B cell (primary cell): ENCODE results near the gene BOLA2B. TPM values are rescaled to one million over a fixed set of nuclear protein-coding genes. Genes with fewer than 3 reads are reported as not detected.

ENCODE experiments used
- ATAC-seq: fragments of 200-7000 bp; cut with Tn5 transposase; one replicate; pipeline ENCODE4 v1.10.0; 2021; ENCODE audit warnings: low read depth, mild to moderate bottlenecking, moderate number of reproducible peaks, moderate library complexity
- CTCF ChIA-PET: fragments of 350-600 bp; sonication (Branson Sonifier 250); formaldehyde crosslinking; loops from one replicate; lab custom pipeline; 2021; ENCODE audit warnings: antibody characterized with exemption, inconsistent platforms; lab: Charles Lee
- POLR2A ChIA-PET: fragments of 350-600 bp; sonication (Branson Sonifier 250); formaldehyde crosslinking; loops from one replicate; lab custom pipeline; 2021; ENCODE audit warnings: antibody characterized with exemption; lab: Charles Lee
- DNase-seq: peaks from one replicate; pipeline ENCODE4 v3.0.0; 2013
- H2AFZ ChIP-seq: 2 replicates; pipeline ENCODE4 v1.6.1; 2012; ENCODE audit warnings: mild to moderate bottlenecking, low read depth, low read length; ENCODE audit not compliant: insufficient read depth, poor library complexity, severe bottlenecking
- H3K27ac ChIP-seq, 2 donors: 1 replicate in 1 of 2; 2 replicates in 1 of 2; pipeline ENCODE4 v1.5.1; 2012 to 2013; ENCODE audit warnings: low read length in 2 of 2, mild to moderate bottlenecking in 2 of 2, moderate library complexity in 1 of 2
- H3K27me3 ChIP-seq, 4 experiments: fragments of 200-600 bp in 1 of 4; sonication (generic) in 1 of 4; replicated peaks in 1 of 4; 1 replicate in 2 of 4; 2 replicates in 2 of 4; pipeline versions ENCODE4 v1.6.1 to v1.7.0; 2013 to 2016; ENCODE audit warnings: low read length in 3 of 4, mild to moderate bottlenecking in 2 of 4, mixed read lengths in 1 of 4, moderate library complexity in 1 of 4; ENCODE audit not compliant: insufficient read depth in 4 of 4, control insufficient read depth in 3 of 4; ENCODE audit errors: control extremely low read depth in 1 of 4
- H3K36me3 ChIP-seq, 2 experiments: replicated peaks in 1 of 2; 1 replicate in 1 of 2; 2 replicates in 1 of 2; pipeline versions ENCODE4 v1.6.1 to v1.7.1; 2013; ENCODE audit warnings: low read length in 1 of 2; ENCODE audit not compliant: insufficient read depth in 2 of 2, control insufficient read depth in 1 of 2; ENCODE audit errors: control extremely low read depth in 1 of 2, extremely low read depth in 1 of 2
- H3K4me1 ChIP-seq, 2 donors: fragments of 200-600 bp in 1 of 2; sonication (generic) in 1 of 2; 1 replicate in 1 of 2; 2 replicates in 1 of 2; pipeline versions ENCODE4 v1.5.1 to v1.6.1; 2013 to 2017; ENCODE audit warnings: low read length in 2 of 2; ENCODE audit not compliant: control insufficient read depth in 2 of 2, insufficient read depth in 2 of 2
- H3K4me2 ChIP-seq: replicated peaks from 2 replicates; pipeline ENCODE3; 2012; ENCODE audit warnings: mild to moderate bottlenecking, low read depth, low read length; ENCODE audit not compliant: poor library complexity, severe bottlenecking
- H3K4me3 ChIP-seq, 5 experiments: fragments of 200-600 bp in 1 of 5; sonication (generic) in 1 of 5; 1 replicate in 3 of 5; 2 replicates in 2 of 5; pipeline versions ENCODE4 v1.5.1 to v1.7.0; 2011 to 2016; ENCODE audit warnings: low read length in 4 of 5, mild to moderate bottlenecking in 4 of 5, low read depth in 2 of 5, control low read depth in 1 of 5, moderate library complexity in 1 of 5; ENCODE audit not compliant: insufficient read depth in 1 of 5; ENCODE audit errors: control extremely low read depth in 1 of 5, extremely low read depth in 1 of 5
- H3K79me2 ChIP-seq: fragments of 200-600 bp; sonication (generic); one replicate; pipeline ENCODE4 v1.6.0; 2016; ENCODE audit warnings: low read length; ENCODE audit not compliant: control insufficient read depth, insufficient read depth
- H3K9ac ChIP-seq: fragments of 200-600 bp; sonication (generic); 2 replicates; pipeline ENCODE4 v1.6.1; 2017; ENCODE audit warnings: mild to moderate bottlenecking, low read length, moderate library complexity
- H3K9me3 ChIP-seq, 3 donors: one replicate each; pipeline versions ENCODE4 v1.6.1 to v1.7.1; 2013; ENCODE audit warnings: low read length in 2 of 3; ENCODE audit not compliant: control insufficient read depth in 2 of 3, insufficient read depth in 1 of 3; ENCODE audit errors: control extremely low read depth in 1 of 3
- H4K20me1 ChIP-seq: 2 replicates; pipeline ENCODE4 v1.6.0; 2012; ENCODE audit warnings: mild to moderate bottlenecking, low read length; ENCODE audit not compliant: insufficient read depth, control insufficient read depth, poor library complexity, severe bottlenecking
- H3K27ac Mint-ChIP-seq: one replicate; pipeline ENCODE4 v1.8.0; 2021; ENCODE audit warnings: mixed read lengths
- H3K27me3 Mint-ChIP-seq: one replicate; pipeline ENCODE4 v1.8.0; 2021; ENCODE audit warnings: mixed read lengths
- H3K4me1 Mint-ChIP-seq: one replicate; pipeline ENCODE4 v1.8.0; 2021; ENCODE audit warnings: mixed read lengths
- H3K4me3 Mint-ChIP-seq: one replicate; pipeline ENCODE4 v1.8.0; 2021; ENCODE audit warnings: mixed read lengths
- H3K9me3 Mint-ChIP-seq: one replicate; pipeline ENCODE4 v1.8.0; 2022; ENCODE audit warnings: mixed read lengths; ENCODE audit not compliant: insufficient read depth
- CTCF ChIP-seq: fragments of 200-600 bp; IDR thresholded peaks from one replicate; pipeline ENCODE4 v1.8.0; 2022; ENCODE audit warnings: antibody characterized with exemption, mild to moderate bottlenecking
- EZH2 ChIP-seq: IDR thresholded peaks from 2 replicates; pipeline ENCODE4 v1.6.1; 2012; ENCODE audit warnings: borderline replicate concordance, low read depth, mild to moderate bottlenecking, moderate library complexity, low read length; ENCODE audit not compliant: insufficient read depth, poor library complexity, severe bottlenecking
- WGBS: methylation state at CpG from one replicate; pipeline ENCODE4 v1.1.5; 2013; ENCODE audit warnings: missing lambda C conversion rate; ENCODE audit not compliant: insufficient coverage; 5-methylcytosine and 5-hydroxymethylcytosine counted together
- intact Hi-C: fragments of 100-400 bp; cut with micrococcal nuclease; formaldehyde crosslinking; loops from one replicate; pipeline ENCODE4 v1.10.0; 2022
- polyA plus RNA-seq: library from polyadenylated mRNA; depleted of rRNA; stranded (reverse); fragments of >200 nt; gene quantifications from 2 replicates; pipeline ENCODE4 v1.2.3, GENCODE V29; 2012
- total RNA-seq, 2 donors: library from RNA; stranded (reverse); fragments of 120-200 nt in 1 of 2; gene quantifications; 1 replicate in 1 of 2; 2 replicates in 1 of 2; pipeline versions ENCODE4 v1.2.3 to v1.2.4, GENCODE V29; 2013 to 2022

BOLA2B gene
- total and polyA plus RNA-seq, 2 donors (not counting 1 experiment from before 2014, with no cell fraction given): 82.5 to 155 TPM

DNA sequence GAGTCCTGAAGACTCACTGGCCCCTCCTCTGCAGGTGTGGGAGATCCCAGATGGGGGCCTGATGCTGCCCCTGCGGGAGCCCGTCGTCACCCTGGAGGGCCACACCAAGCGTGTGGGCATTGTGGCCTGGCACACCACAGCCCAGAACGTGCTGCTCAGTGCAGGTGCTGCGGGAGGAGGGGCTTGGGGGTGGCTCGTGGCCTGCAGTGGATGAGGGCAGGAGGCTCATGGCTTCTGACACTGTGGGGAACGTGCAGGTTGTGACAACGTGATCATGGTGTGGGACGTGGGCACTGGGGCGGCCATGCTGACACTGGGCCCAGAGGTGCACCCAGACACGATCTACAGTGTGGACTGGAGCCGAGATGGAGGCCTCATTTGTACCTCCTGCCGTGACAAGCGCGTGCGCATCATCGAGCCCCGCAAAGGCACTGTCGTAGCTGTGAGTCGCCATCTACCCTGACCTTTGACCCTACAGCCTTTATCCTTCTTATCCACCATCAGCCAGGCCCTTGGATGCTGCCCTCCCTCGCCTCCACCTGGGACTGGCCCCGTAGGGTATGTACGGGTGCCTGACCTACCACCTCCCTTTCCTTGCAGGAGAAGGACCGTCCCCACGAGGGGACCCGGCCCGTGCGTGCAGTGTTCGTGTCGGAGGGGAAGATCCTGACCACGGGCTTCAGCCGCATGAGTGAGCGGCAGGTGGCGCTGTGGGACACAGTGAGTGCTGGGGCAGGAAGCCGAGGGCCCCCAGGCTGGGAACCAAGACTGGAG lies 6.5 kb downstream of the BOLA2B start:
- peak overlapping the region; percentile 99 for H3K27ac Mint-ChIP-seq
- ATAC-seq: no peak
- no peaks in the 10 kb centered on the region for H3K27me3 Mint-ChIP-seq
- 35% methylated on average over 33 of the region's 36 CpGs for WGBS
- Histone ChIP-seq H3K4me2 (peak overlapping the region; percentile 97), H3K27me3 (no peaks in the 10 kb centered on the region), H3K27ac (peak overlapping the region; percentile 78 to 87), H3K36me3 (peaks cover 0 to 42% of the 10 kb centered on the region in 2 experiments), H3K4me3 (peak overlapping the region in 4 of 5 experiments; percentile 95 to 99 (median 98)), H3K9me3 (no peaks in the 10 kb centered on the region), H3K9ac (peak overlapping the region; percentile 98), H3K4me1 (peaks cover 40 to 47% of the 10 kb centered on the region in 2 donors), H3K79me2 (peaks cover 46% of the 10 kb centered on the region), H4K20me1 (peaks cover 42% of the 10 kb centered on the region), H2AFZ (no peak overlapping the region)
- peak; percentile 89 for TF ChIP-seq CTCF
- no peak for TF ChIP-seq EZH2
- intact Hi-C loops: no loop called here
- ChIA-PET CTCF (interaction anchor here (0.6 to 4.8 kb wide), 2 partner anchors 46 to 95 kb away, joined by 3 to 49 read pairs; partner anchors contain the start of gene TBX6), POLR2A (interaction anchor here (4.9 kb wide), 1 partner anchor 93 kb away, joined by 97 read pairs; the partner anchor contains the start of genes TBX6 and YPEL3)
- H3K9me3 Mint-ChIP-seq: no peaks in the 10 kb centered on the region
- peaks cover 40% of the 10 kb centered on the region for H3K4me1 Mint-ChIP-seq
- peak overlapping the region; percentile 90 for H3K4me3 Mint-ChIP-seq
- peak; percentile 82 for DNase-seq

DNA sequence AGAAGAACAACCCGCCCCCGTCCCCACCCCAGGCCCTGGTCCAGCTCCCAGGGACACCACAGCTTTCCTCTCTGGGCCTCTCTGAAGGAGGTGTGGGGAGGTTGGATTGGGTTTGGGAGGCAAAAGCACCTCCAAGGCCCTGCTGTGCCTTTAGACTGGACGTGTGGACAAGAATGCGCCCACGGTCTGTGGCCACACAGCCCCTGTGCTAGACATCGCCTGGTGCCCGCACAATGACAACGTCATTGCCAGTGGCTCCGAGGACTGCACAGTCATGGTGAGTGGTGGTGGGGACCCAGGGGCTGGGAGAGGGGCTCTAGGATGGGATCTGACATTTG lies 7.1 kb downstream of the BOLA2B start:
- Mint-ChIP-seq H3K4me3 (peak overlapping the region; percentile 90), H3K27ac (peak overlapping the region; percentile 99), H3K27me3 (no peaks in the 10 kb centered on the region), H3K9me3 (no peaks in the 10 kb centered on the region), H3K4me1 (peaks cover 41% of the 10 kb centered on the region)
- peak overlapping the region; percentile 78 to 87 for H3K27ac ChIP-seq
- H3K79me2 ChIP-seq: peaks cover 46% of the 10 kb centered on the region
- H2AFZ ChIP-seq: no peak overlapping the region
- H3K36me3 ChIP-seq: peaks cover 0 to 42% of the 10 kb centered on the region in 2 experiments
- ATAC-seq (no peak), DNase-seq (no peak)
- peaks cover 42% of the 10 kb centered on the region for H4K20me1 ChIP-seq
- H3K4me2 ChIP-seq: peak overlapping the region; percentile 97
- peaks cover 40 to 48% of the 10 kb centered on the region in 2 donors for H3K4me1 ChIP-seq
- 30% methylated on average over 7 of the region's 9 CpGs for WGBS
- POLR2A ChIA-PET: interaction anchor here (0.6 to 4.9 kb wide), 7 partner anchors 30 to 231 kb away, joined by 3 to 97 read pairs (median 5); partner anchors contain the start of genes ALDOA, SEPTIN1, TBX6 and YPEL3
- H3K27me3 ChIP-seq: no peaks in the 10 kb centered on the region
- H3K9me3 ChIP-seq: no peaks in the 10 kb centered on the region
- TF ChIP-seq CTCF: no peak
- TF ChIP-seq EZH2: no peak
- CTCF ChIA-PET: interaction anchor here (0.6 to 4.8 kb wide), 5 partner anchors 11 to 243 kb away, joined by 3 to 49 read pairs (median 4); partner anchors contain the start of genes ALDOA, DCTPP1 and TBX6
- peak overlapping the region; percentile 98 for H3K9ac ChIP-seq
- intact Hi-C loops: no loop called here
- H3K4me3 ChIP-seq: peak overlapping the region in 4 of 5 experiments; percentile 95 to 99 (median 98)
